K562 (cell line): Measurements from ENCODE around the gene ARF1. TPM values are rescaled to one million over a fixed set of nuclear protein-coding genes. Genes with fewer than 3 reads are reported as not detected.

Source experiments
- E2F5 ChIP-seq: sonication (generic); formaldehyde crosslinking; IDR thresholded peaks from 2 replicates; pipeline ENCODE4 v1.8.0; 2022; ENCODE audit warnings: mild to moderate bottlenecking, missing genetic modification reagents
- FOXP1 ChIP-seq: sonication (generic); formaldehyde crosslinking; IDR thresholded peaks from 2 replicates; pipeline ENCODE4 v1.8.0; 2022; ENCODE audit warnings: mild to moderate bottlenecking, missing genetic modification reagents
- LARP7 ChIP-seq: fragments of 450-650 bp; IDR thresholded peaks from 2 replicates; pipeline ENCODE4 v1.6.1; 2016
- MCM5 ChIP-seq: fragments of 450-650 bp; IDR thresholded peaks from 2 replicates; pipeline ENCODE4 v1.6.1; 2016; ENCODE audit warnings: low read depth
- NCOA4 ChIP-seq: fragments of 450-650 bp; IDR thresholded peaks from 2 replicates; pipeline ENCODE4 v1.6.1; 2018; ENCODE audit warnings: mild to moderate bottlenecking; ENCODE audit not compliant: partially characterized antibody
- RCOR1 ChIP-seq, 2 experiments: IDR thresholded peaks; 2 replicates each; pipeline ENCODE4 v1.6.1; 2012; ENCODE audit warnings: low read depth in 2 of 2, low read length in 2 of 2, borderline replicate concordance in 1 of 2, improper control_type of control experiment in 1 of 2
- STAG1 ChIP-seq: sonication (generic); formaldehyde crosslinking; IDR thresholded peaks from 2 replicates; pipeline ENCODE4 v1.5.0; 2020; ENCODE audit warnings: missing genetic modification reagents, borderline replicate concordance
- ZBTB43 ChIP-seq: sonication (generic); formaldehyde crosslinking; IDR thresholded peaks from 2 replicates; pipeline ENCODE4 v1.8.0; 2023; ENCODE audit warnings: mild to moderate bottlenecking, missing genetic modification reagents
- ZBTB9 ChIP-seq: fragments of 450-650 bp; formaldehyde crosslinking; IDR thresholded peaks from 2 replicates; pipeline ENCODE4 v1.4.0; 2020; ENCODE audit warnings: mild to moderate bottlenecking, moderate library complexity
- ZNF217 ChIP-seq: sonication (generic); formaldehyde crosslinking; IDR thresholded peaks from 2 replicates; pipeline ENCODE4 v1.8.0; 2022; ENCODE audit warnings: mild to moderate bottlenecking, missing genetic modification reagents
- ZNF431 ChIP-seq: sonication (generic); formaldehyde crosslinking; IDR thresholded peaks from 2 replicates; pipeline ENCODE4 v1.8.0; 2022; ENCODE audit warnings: mild to moderate bottlenecking, missing genetic modification reagents
- ZNF639 ChIP-seq, 2 experiments: fragments of 200-800 bp in 1 of 2; sonication (Bioruptor generic) in 1 of 2; sonication (generic) in 1 of 2; formaldehyde crosslinking in 1 of 2; IDR thresholded peaks in 1 of 2; conservative IDR thresholded peaks in 1 of 2; 2 replicates each; pipeline versions ENCODE4 v1.5.0 to v1.6.1; 2016 to 2020; ENCODE audit warnings: missing compliant biosample characterization in 1 of 2, missing genetic modification characterization in 1 of 2, missing genetic modification reagents in 1 of 2
- polyA plus RNA-seq, 8 experiments: library from polyadenylated mRNA; depleted of rRNA in 4 of 8; stranded (reverse) in 5 of 8; unstranded in 3 of 8; fragments of >200 nt; fragmentation: Nextera tagmentation in 2 of 8; fragmentation: Illumina TruSeq in 1 of 8; extraction: Ambion mirVana in 2 of 8; extraction: Trizol in 1 of 8; gene quantifications; 2 replicates each; pipeline versions ENCODE4 v1.2.1 to v1.2.3, GENCODE V29; 2011 to 2014; ENCODE audit warnings: inconsistent platforms in 1 of 8, missing spikeins in 1 of 8
- total RNA-seq, 7 experiments: library from RNA; depleted of rRNA in 6 of 7; stranded (reverse); fragments of >200 nt in 6 of 7; fragmentation: Illumina TruSeq in 2 of 7; extraction: Trizol in 2 of 7; gene quantifications; 2 replicates each; pipeline versions ENCODE4 v1.2.1 to v1.2.3, GENCODE V29; 2011 to 2021; ENCODE audit warnings: low replicate concordance in 1 of 7
- TF ChIP-seq, protein P1 (sequence below): fragments of 250-450 bp; sonication (Bioruptor Pico); IDR thresholded peaks from 2 replicates; pipeline ENCODE4 v1.5.0; 2021
- TF ChIP-seq, protein P2 (sequence below): fragments of 450-650 bp; IDR thresholded peaks from 2 replicates; pipeline ENCODE4 v1.6.1; 2018; ENCODE audit warnings: mild to moderate bottlenecking, low read depth; ENCODE audit not compliant: partially characterized antibody
- TF ChIP-seq, protein P3 (sequence below): sonication (generic); formaldehyde crosslinking; IDR thresholded peaks from 2 replicates; pipeline ENCODE4 v1.8.0; 2022; ENCODE audit warnings: mild to moderate bottlenecking, missing genetic modification reagents, borderline replicate concordance

Gene ARF1
- total and polyA plus RNA-seq, 9 of the 15 experiments (the other 6 are each of a cell fraction or from before 2014, with no cell fraction given) = 69.8 to 593 (median 325) TPM

GRCh38 chr1:228109962-228110488 is 27.5 kb downstream of the ARF1 start (continued):
- TF ChIP-seq, protein P1, sequence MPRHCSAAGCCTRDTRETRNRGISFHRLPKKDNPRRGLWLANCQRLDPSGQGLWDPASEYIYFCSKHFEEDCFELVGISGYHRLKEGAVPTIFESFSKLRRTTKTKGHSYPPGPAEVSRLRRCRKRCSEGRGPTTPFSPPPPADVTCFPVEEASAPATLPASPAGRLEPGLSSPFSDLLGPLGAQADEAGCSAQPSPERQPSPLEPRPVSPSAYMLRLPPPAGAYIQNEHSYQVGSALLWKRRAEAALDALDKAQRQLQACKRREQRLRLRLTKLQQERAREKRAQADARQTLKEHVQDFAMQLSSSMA = no peak
- no peak; the same call in 1 of the 2 replicates for TF ChIP-seq E2F5
- no peak for TF ChIP-seq STAG1 (CRISPR knock-in tag)
- TF ChIP-seq MCM5 = no peak
- 0 out of 2 replicates have a peak, but pooled peaks have one; percentile 8 for TF ChIP-seq LARP7
- no peak for TF ChIP-seq ZBTB9 (CRISPR knock-in tag)
- TF ChIP-seq ZNF217 = no peak
- TF ChIP-seq, protein P2, sequence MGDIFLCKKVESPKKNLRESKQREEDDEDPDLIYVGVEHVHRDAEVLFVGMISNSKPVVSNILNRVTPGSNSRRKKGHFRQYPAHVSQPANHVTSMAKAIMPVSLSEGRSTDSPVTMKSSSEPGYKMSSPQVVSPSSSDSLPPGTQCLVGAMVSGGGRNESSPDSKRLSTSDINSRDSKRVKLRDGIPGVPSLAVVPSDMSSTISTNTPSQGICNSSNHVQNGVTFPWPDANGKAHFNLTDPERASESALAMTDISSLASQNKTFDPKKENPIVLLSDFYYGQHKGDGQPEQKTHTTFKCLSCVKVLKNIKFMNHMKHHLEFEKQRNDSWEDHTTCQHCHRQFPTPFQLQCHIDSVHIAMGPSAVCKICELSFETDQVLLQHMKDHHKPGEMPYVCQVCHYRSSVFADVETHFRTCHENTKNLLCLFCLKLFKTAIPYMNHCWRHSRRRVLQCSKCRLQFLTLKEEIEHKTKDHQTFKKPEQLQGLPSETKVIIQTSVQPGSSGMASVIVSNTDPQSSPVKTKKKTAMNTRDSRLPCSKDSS = no peak
- TF ChIP-seq, protein P3, sequence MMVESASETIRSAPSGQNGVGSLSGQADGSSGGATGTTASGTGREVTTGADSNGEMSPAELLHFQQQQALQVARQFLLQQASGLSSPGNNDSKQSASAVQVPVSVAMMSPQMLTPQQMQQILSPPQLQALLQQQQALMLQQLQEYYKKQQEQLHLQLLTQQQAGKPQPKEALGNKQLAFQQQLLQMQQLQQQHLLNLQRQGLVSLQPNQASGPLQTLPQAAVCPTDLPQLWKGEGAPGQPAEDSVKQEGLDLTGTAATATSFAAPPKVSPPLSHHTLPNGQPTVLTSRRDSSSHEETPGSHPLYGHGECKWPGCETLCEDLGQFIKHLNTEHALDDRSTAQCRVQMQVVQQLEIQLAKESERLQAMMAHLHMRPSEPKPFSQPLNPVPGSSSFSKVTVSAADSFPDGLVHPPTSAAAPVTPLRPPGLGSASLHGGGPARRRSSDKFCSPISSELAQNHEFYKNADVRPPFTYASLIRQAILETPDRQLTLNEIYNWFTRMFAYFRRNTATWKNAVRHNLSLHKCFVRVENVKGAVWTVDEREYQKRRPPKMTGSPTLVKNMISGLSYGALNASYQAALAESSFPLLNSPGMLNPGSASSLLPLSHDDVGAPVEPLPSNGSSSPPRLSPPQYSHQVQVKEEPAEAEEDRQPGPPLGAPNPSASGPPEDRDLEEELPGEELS (CRISPR knock-in tag) = no peak
- TF ChIP-seq FOXP1 (CRISPR knock-in tag) = no peak
- no peak for TF ChIP-seq ZBTB43 (CRISPR knock-in tag)
- TF ChIP-seq RCOR1 (IDR thresholded peaks at IDR 0.05; ENCODE audit: borderline replicate concordance in 1 of 2, low read depth in 2 of 2, low read length in 2 of 2) = 0 out of 4 replicates have a peak, but pooled peaks of 1 of the 2 experiments have one; percentile 18
- TF ChIP-seq ZNF639 (CRISPR knock-in tag; conservative IDR thresholded peaks at IDR 0.05 in 1 of 2, IDR thresholded peaks at IDR 0.05 in 1 of 2) = 0 out of 4 replicates have a peak, but pooled peaks of 1 of the 2 experiments have one; percentile 30
- TF ChIP-seq ZNF431 (CRISPR knock-in tag) = no peak
- peak; percentile 4 for TF ChIP-seq NCOA4
